ENCODE data around the gene SH2B2. TPM values are rescaled to one million over a fixed set of nuclear protein-coding genes. Genes with fewer than 3 reads are reported as not detected.

The SH2B2 gene
- polyA plus RNA-seq, 1 donor from 2014 or later, result 27.3 TPM

DNA sequence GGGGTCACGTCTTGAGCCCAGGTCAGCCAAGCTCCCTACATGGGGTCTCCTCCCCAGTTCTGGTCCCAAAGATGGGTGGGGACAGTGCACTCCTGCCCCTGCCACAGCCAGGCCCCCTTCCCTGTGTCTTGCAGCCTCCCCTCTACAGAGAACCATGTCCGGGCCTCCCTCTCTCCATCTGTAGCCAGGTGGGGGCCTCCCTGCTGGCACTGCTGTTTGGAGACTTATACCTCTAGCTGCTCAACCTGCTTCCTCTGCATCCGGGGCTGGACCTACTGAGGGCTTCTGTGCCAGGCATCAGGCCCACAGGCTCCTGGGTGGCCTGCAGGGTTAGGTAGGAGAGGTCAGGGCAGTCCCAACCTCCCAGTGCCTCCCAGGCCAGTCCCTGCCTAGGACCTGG lies 7.9 kb downstream of the SH2B2 start:
- Histone ChIP-seq H3K36me3 (ENCODE audit: insufficient read depth, low read length) (no peaks in the 10 kb centered on the region), H3F3A (ENCODE audit: insufficient read depth, low read length, poor library complexity, severe bottlenecking) (no peaks in the 10 kb centered on the region), H3K27me3 (ENCODE audit: insufficient read depth, low read depth, low read length) (no peaks in the 10 kb centered on the region), H3K9me3 (ENCODE audit: low read length) (no peaks in the 10 kb centered on the region), H3K4me2 (ENCODE audit: low read length) (no peak overlapping the region), H3K27ac (ENCODE audit: low read length) (no peak overlapping the region), H4K20me1 (ENCODE audit: insufficient read depth) (peaks cover 15% of the 10 kb centered on the region), H2AFZ (ENCODE audit: low read depth, low read length) (no peak overlapping the region), H3K9ac (ENCODE audit: low read length) (no peak overlapping the region), H3K9me2 (ENCODE audit: insufficient read depth, low read length) (no peaks in the 10 kb centered on the region), H3K79me2 (replicated peaks; ENCODE audit: insufficient read depth, low read length) (no peaks in the 10 kb centered on the region), H3K4me3 (ENCODE audit: low read length) (no peak overlapping the region)
- TF ChIP-seq, protein P1, sequence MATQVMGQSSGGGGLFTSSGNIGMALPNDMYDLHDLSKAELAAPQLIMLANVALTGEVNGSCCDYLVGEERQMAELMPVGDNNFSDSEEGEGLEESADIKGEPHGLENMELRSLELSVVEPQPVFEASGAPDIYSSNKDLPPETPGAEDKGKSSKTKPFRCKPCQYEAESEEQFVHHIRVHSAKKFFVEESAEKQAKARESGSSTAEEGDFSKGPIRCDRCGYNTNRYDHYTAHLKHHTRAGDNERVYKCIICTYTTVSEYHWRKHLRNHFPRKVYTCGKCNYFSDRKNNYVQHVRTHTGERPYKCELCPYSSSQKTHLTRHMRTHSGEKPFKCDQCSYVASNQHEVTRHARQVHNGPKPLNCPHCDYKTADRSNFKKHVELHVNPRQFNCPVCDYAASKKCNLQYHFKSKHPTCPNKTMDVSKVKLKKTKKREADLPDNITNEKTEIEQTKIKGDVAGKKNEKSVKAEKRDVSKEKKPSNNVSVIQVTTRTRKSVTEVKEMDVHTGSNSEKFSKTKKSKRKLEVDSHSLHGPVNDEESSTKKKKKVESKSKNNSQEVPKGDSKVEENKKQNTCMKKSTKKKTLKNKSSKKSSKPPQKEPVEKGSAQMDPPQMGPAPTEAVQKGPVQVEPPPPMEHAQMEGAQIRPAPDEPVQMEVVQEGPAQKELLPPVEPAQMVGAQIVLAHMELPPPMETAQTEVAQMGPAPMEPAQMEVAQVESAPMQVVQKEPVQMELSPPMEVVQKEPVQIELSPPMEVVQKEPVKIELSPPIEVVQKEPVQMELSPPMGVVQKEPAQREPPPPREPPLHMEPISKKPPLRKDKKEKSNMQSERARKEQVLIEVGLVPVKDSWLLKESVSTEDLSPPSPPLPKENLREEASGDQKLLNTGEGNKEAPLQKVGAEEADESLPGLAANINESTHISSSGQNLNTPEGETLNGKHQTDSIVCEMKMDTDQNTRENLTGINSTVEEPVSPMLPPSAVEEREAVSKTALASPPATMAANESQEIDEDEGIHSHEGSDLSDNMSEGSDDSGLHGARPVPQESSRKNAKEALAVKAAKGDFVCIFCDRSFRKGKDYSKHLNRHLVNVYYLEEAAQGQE (IDR thresholded peaks at IDR 0.05; ENCODE audit: borderline replicate concordance), result no peak
- TF ChIP-seq TAF1 (IDR thresholded peaks at IDR 0.05; ENCODE audit: low read depth), result no peak
- TF ChIP-seq EP300 (conservative IDR thresholded peaks at IDR 0.05; ENCODE audit: poor library complexity, severe bottlenecking), result no peak
- TF ChIP-seq MXI1 (conservative IDR thresholded peaks at IDR 0.05; ENCODE audit: poor library complexity, severe bottlenecking), result no peak
- no peak for TF ChIP-seq RAD21 (conservative IDR thresholded peaks at IDR 0.05)
- no peak for TF ChIP-seq POLR2AphosphoS5 (IDR thresholded peaks at IDR 0.05)
- TF ChIP-seq CTCF (IDR thresholded peaks at IDR 0.05; ENCODE audit: poor library complexity, severe bottlenecking), result no peak
- TF ChIP-seq EZH2 (IDR thresholded peaks at IDR 0.05; ENCODE audit: borderline replicate concordance, insufficient read depth, low read length, poor library complexity, severe bottlenecking), result no peak
- TF ChIP-seq SMC3 (conservative IDR thresholded peaks at IDR 0.05; ENCODE audit: poor library complexity), result no peak

- TF ChIP-seq POLR2AphosphoS5 (IDR thresholded peaks at IDR 0.05) (no peak), TAF1 (IDR thresholded peaks at IDR 0.05; ENCODE audit: low read depth) (no peak), EZH2 (IDR thresholded peaks at IDR 0.05; ENCODE audit: borderline replicate concordance, insufficient read depth, low read length, poor library complexity, severe bottlenecking) (no peak), EP300 (conservative IDR thresholded peaks at IDR 0.05; ENCODE audit: poor library complexity, severe bottlenecking) (no peak), MXI1 (conservative IDR thresholded peaks at IDR 0.05; ENCODE audit: poor library complexity, severe bottlenecking) (no peak), CTCF (IDR thresholded peaks at IDR 0.05; ENCODE audit: poor library complexity, severe bottlenecking) (no peak), SMC3 (conservative IDR thresholded peaks at IDR 0.05; ENCODE audit: poor library complexity) (no peak), RAD21 (conservative IDR thresholded peaks at IDR 0.05) (no peak)
- TF ChIP-seq, protein P1 (IDR thresholded peaks at IDR 0.05; ENCODE audit: borderline replicate concordance), result no peak
Observed at GRCh38 chr7:102295346-102296178, 8.9 kb downstream of the SH2B2 start.

More at GRCh38 chr7:102295346-102296178, 8.9 kb downstream of the SH2B2 start:
- H3K27me3 ChIP-seq (ENCODE audit: insufficient read depth, low read depth, low read length), result no peaks in the 10 kb centered on the region
- no peak overlapping the region for H3K9ac ChIP-seq (ENCODE audit: low read length)
- no peaks in the 10 kb centered on the region for H3K9me2 ChIP-seq (ENCODE audit: insufficient read depth, low read length)
- H3K36me3 ChIP-seq (ENCODE audit: insufficient read depth, low read length), result no peaks in the 10 kb centered on the region
- H2AFZ ChIP-seq (ENCODE audit: low read depth, low read length), result no peak overlapping the region
- H3F3A ChIP-seq (ENCODE audit: insufficient read depth, low read length, poor library complexity, severe bottlenecking), result no peaks in the 10 kb centered on the region
- H3K27ac ChIP-seq (ENCODE audit: low read length), result no peak overlapping the region
- H4K20me1 ChIP-seq (ENCODE audit: insufficient read depth), result peaks cover 14% of the 10 kb centered on the region
- no peak overlapping the region for H3K4me2 ChIP-seq (ENCODE audit: low read length)
- no peak overlapping the region for H3K4me3 ChIP-seq (ENCODE audit: low read length)
- H3K9me3 ChIP-seq (ENCODE audit: low read length), result no peaks in the 10 kb centered on the region
- H3K79me2 ChIP-seq (replicated peaks; ENCODE audit: insufficient read depth, low read length), result no peaks in the 10 kb centered on the region

Measured in neural cell (in vitro differentiated cells).